CD4-positive, alpha-beta memory T cell (primary cell): ENCODE data around the gene HIF1AN. TPM values are rescaled to one million over a fixed set of nuclear protein-coding genes. Genes with fewer than 3 reads are reported as not detected.

Experiments
- CTCF ChIA-PET: fragments of 350-600 bp; sonication (Branson Sonifier 250); formaldehyde crosslinking; loops from one replicate; lab custom pipeline; 2021; ENCODE audit warnings: inconsistent platforms; ENCODE audit not compliant: partially characterized antibody; lab: Charles Lee
- POLR2A ChIA-PET: fragments of 350-600 bp; sonication (Branson Sonifier 250); formaldehyde crosslinking; loops from one replicate; lab custom pipeline; 2021; ENCODE audit not compliant: partially characterized antibody; lab: Charles Lee
- DNase-seq, 5 donors: peaks; one replicate each; pipeline versions ENCODE4 v3.0.0 to v3.0.0-alpha.2; 2020 to 2022; ENCODE audit warnings: mixed read lengths in 1 of 5
- H3K27ac ChIP-seq: one replicate; pipeline ENCODE4 v1.7.0; 2013; ENCODE audit warnings: low read depth, low read length
- H3K27me3 ChIP-seq: 2 replicates; pipeline ENCODE4 v1.7.0; 2013; ENCODE audit warnings: mild to moderate bottlenecking, low read length, moderate library complexity; ENCODE audit not compliant: insufficient read depth
- H3K36me3 ChIP-seq: 2 replicates; pipeline ENCODE4 v1.7.0; 2013; ENCODE audit warnings: mild to moderate bottlenecking, low read length, moderate library complexity; ENCODE audit not compliant: insufficient read depth
- H3K4me1 ChIP-seq: 2 replicates; pipeline ENCODE4 v1.7.0; 2013; ENCODE audit warnings: mild to moderate bottlenecking, low read length, moderate library complexity; ENCODE audit not compliant: insufficient read depth
- H3K4me3 ChIP-seq, 2 donors: one replicate each; pipeline ENCODE4 v1.7.0; 2013; ENCODE audit warnings: low read length in 2 of 2, mild to moderate bottlenecking in 1 of 2
- H3K9me3 ChIP-seq, 2 donors: one replicate each; pipeline ENCODE4 v1.7.0; 2013; ENCODE audit warnings: low read length in 2 of 2, control low read depth in 1 of 2; ENCODE audit not compliant: control insufficient read depth in 1 of 2
- H3K27ac Mint-ChIP-seq, 7 donors: one replicate each; pipeline ENCODE4 v1.8.0; 2020 to 2021; ENCODE audit warnings: mixed read lengths in 7 of 7, mild to moderate bottlenecking in 6 of 7, inconsistent platforms in 3 of 7, moderate library complexity in 3 of 7
- H3K27me3 Mint-ChIP-seq, 2 donors: one replicate each; pipeline ENCODE4 v1.8.0; 2020 to 2021; ENCODE audit warnings: mixed read lengths in 2 of 2
- H3K36me3 Mint-ChIP-seq, 2 donors: one replicate each; pipeline ENCODE4 v1.8.0; 2020 to 2021; ENCODE audit warnings: mixed read lengths in 2 of 2, inconsistent platforms in 1 of 2, mild to moderate bottlenecking in 1 of 2
- H3K4me1 Mint-ChIP-seq, 4 donors: one replicate each; pipeline ENCODE4 v1.8.0; 2020 to 2021; ENCODE audit warnings: mixed read lengths in 4 of 4, mild to moderate bottlenecking in 1 of 4
- H3K4me3 Mint-ChIP-seq, 8 donors: one replicate each; pipeline ENCODE4 v1.8.0; 2020 to 2021; ENCODE audit warnings: mixed read lengths in 8 of 8, mild to moderate bottlenecking in 7 of 8, moderate library complexity in 6 of 8, inconsistent platforms in 3 of 8
- H3K9me3 Mint-ChIP-seq, 8 donors: one replicate each; pipeline ENCODE4 v1.8.0; 2020 to 2021; ENCODE audit warnings: mixed read lengths in 8 of 8, mild to moderate bottlenecking in 5 of 8, inconsistent platforms in 3 of 8, moderate library complexity in 1 of 8
- intact Hi-C: fragments of 100-400 bp; cut with micrococcal nuclease; formaldehyde crosslinking; loops from one replicate; pipeline ENCODE4 v1.15.1; 2023
- polyA plus RNA-seq, 2 donors: library from polyadenylated mRNA; unstranded; fragments of 300-500 nt; fragmentation: Illumina TruSeq; gene quantifications; one replicate each; pipeline ENCODE4 v1.2.3, GENCODE V29; 2021
- total RNA-seq, 2 experiments: library from RNA; stranded (reverse); gene quantifications; one replicate each; pipeline ENCODE4 v1.2.3, GENCODE V29; 2021

HIF1AN gene
- total and polyA plus RNA-seq, 4 experiments from 2014 or later = 26.8 to 69.8 (median 53.2) TPM

- POLR2A ChIA-PET = interaction anchor here (0.9 to 4.1 kb wide), 5 partner anchors 9 to 74 kb away, joined by 3 to 23 read pairs (median 6); partner anchors contain the start of gene HIF1AN
- CTCF ChIA-PET = interaction anchor here (0.6 to 10.2 kb wide), 25 partner anchors 8 to 660 kb away, joined by 3 to 133 read pairs (median 5); partner anchors contain the start of genes HIF1AN, NDUFB8, SCD and SEC31B
- Mint-ChIP-seq H3K4me1 (peaks cover 42 to 66% (median 51%) of the 10 kb centered on the region in 4 donors), H3K27me3 (no peaks in the 10 kb centered on the region), H3K27ac (peak overlapping the region; percentile 58 to 94 (median 86)), H3K9me3 (no peaks in the 10 kb centered on the region), H3K4me3 (peak overlapping the region; percentile 16 to 90 (median 66)), H3K36me3 (peaks cover 25 to 38% of the 10 kb centered on the region in 2 donors)
- DNase-seq = peak; percentile 63 to 74 (median 68)
- H3K4me3 ChIP-seq = peak overlapping the region in 1 of 2 donors; percentile 3
- intact Hi-C loops = loop anchor here (1.0 to 5.0 kb wide), 6 partner anchors 10 to 661 kb away; no protein-coding TSS in a partner anchor
- peaks cover 11% of the 10 kb centered on the region for H3K36me3 ChIP-seq
- H3K4me1 ChIP-seq = peaks cover 58% of the 10 kb centered on the region
- peak overlapping the region; percentile 22 for H3K27ac ChIP-seq
- H3K27me3 ChIP-seq = no peaks in the 10 kb centered on the region
- H3K9me3 ChIP-seq = no peaks in the 10 kb centered on the region
Measured at GRCh38 chr10:100508691-100509150, 27.0 kb upstream of the HIF1AN start.

- Histone ChIP-seq H3K9me3 (no peaks in the 10 kb centered on the region), H3K4me3 (peak overlapping the region in 1 of 2 donors; percentile 3), H3K27me3 (no peaks in the 10 kb centered on the region), H3K27ac (peak overlapping the region; percentile 22), H3K36me3 (peaks cover 11% of the 10 kb centered on the region), H3K4me1 (peaks cover 58% of the 10 kb centered on the region)
- H3K4me3 Mint-ChIP-seq = peak overlapping the region; percentile 16 to 90 (median 66)
- no peaks in the 10 kb centered on the region for H3K27me3 Mint-ChIP-seq
- intact Hi-C loops = loop anchor here (1.0 to 5.0 kb wide), 2 partner anchors 9 to 662 kb away; no protein-coding TSS in a partner anchor
- ChIA-PET CTCF (interaction anchor here (0.9 to 10.2 kb wide), 27 partner anchors 8 to 661 kb away, joined by 3 to 133 read pairs (median 4); partner anchors contain the start of genes HIF1AN, NDUFB8, SCD and SEC31B), POLR2A (interaction anchor here (0.7 to 4.1 kb wide), 6 partner anchors 8 to 75 kb away, joined by 3 to 23 read pairs (median 5); partner anchors contain the start of gene HIF1AN)
- DNase-seq = peak in 3 of 5 donors; percentile 12 to 18 (median 13)
- H3K27ac Mint-ChIP-seq = peak overlapping the region; percentile 66 to 94 (median 88)
- peaks cover 42 to 66% (median 51%) of the 10 kb centered on the region in 4 donors for H3K4me1 Mint-ChIP-seq
- H3K9me3 Mint-ChIP-seq = no peaks in the 10 kb centered on the region
- H3K36me3 Mint-ChIP-seq = peaks cover 24 to 33% of the 10 kb centered on the region in 2 donors
Measured at GRCh38 chr10:100509241-100509840, 26.4 kb upstream of the HIF1AN start.

- Mint-ChIP-seq H3K27me3 (no peaks in the 10 kb centered on the region), H3K9me3 (no peaks in the 10 kb centered on the region), H3K4me1 (peaks cover 42 to 66% (median 51%) of the 10 kb centered on the region in 4 donors), H3K36me3 (peaks cover 15 to 24% of the 10 kb centered on the region in 2 donors), H3K4me3 (peak overlapping the region; percentile 54 to 90 (median 62)), H3K27ac (peak overlapping the region; percentile 67 to 96 (median 84))
- POLR2A ChIA-PET = interaction anchor here (2.5 to 4.1 kb wide), 5 partner anchors 12 to 29 kb away, joined by 9 to 23 read pairs (median 13); partner anchors contain the start of gene HIF1AN
- Histone ChIP-seq H3K4me3 (no peak overlapping the region), H3K4me1 (peaks cover 58% of the 10 kb centered on the region), H3K36me3 (peaks cover 5% of the 10 kb centered on the region), H3K27me3 (no peaks in the 10 kb centered on the region), H3K9me3 (no peaks in the 10 kb centered on the region), H3K27ac (peak overlapping the region; percentile 0)
- intact Hi-C loops = loop anchor here (1.0 kb wide), 1 partner anchor 19 kb away; the partner anchor contains the start of gene NDUFB8
- DNase-seq = peak; percentile 79 to 88 (median 86)
- CTCF ChIA-PET = interaction anchor here (0.9 to 10.2 kb wide), 13 partner anchors 9 to 198 kb away, joined by 3 to 133 read pairs (median 8); partner anchors contain the start of genes HIF1AN, SCD and SEC31B
Measured at GRCh38 chr10:100510533-100511308, 25.0 kb upstream of the HIF1AN start.

- no peak for DNase-seq
- CTCF ChIA-PET = interaction anchor here (0.7 to 10.2 kb wide), 4 partner anchors 12 to 174 kb away, joined by 3 to 122 read pairs (median 69); partner anchors contain the start of gene SCD
- POLR2A ChIA-PET = interaction anchor here (1.5 kb wide), 1 partner anchor 12 kb away, joined by 3 read pairs; no protein-coding TSS in a partner anchor
- Histone ChIP-seq H3K9me3 (no peaks in the 10 kb centered on the region), H3K4me1 (peaks cover 21% of the 10 kb centered on the region), H3K27me3 (no peaks in the 10 kb centered on the region), H3K36me3 (peaks cover 3% of the 10 kb centered on the region), H3K27ac (no peak overlapping the region), H3K4me3 (no peak overlapping the region)
- Mint-ChIP-seq H3K4me3 (no peak overlapping the region), H3K9me3 (no peaks in the 10 kb centered on the region), H3K27ac (peak overlapping the region in 1 of 7 donors; percentile 35), H3K27me3 (no peaks in the 10 kb centered on the region), H3K36me3 (peaks cover 20 to 27% of the 10 kb centered on the region in 2 donors), H3K4me1 (peaks cover 22 to 32% (median 26%) of the 10 kb centered on the region in 4 donors)
- intact Hi-C loops = no loop called here
Measured at GRCh38 chr10:100515612-100516011, 20.1 kb upstream of the HIF1AN start.

GRCh38 chr10:100516847-100517246 lies 18.9 kb upstream of the HIF1AN start:
- no peak overlapping the region for H3K27ac ChIP-seq
- ChIA-PET POLR2A (interaction anchor here (1.5 to 2.1 kb wide), 2 partner anchors 8 to 11 kb away, joined by 3 to 8 read pairs; no protein-coding TSS in a partner anchor), CTCF (interaction anchor here (1.0 to 7.9 kb wide), 8 partner anchors 8 to 178 kb away, joined by 3 to 133 read pairs (median 26); partner anchors contain the start of gene HIF1AN)
- H3K27ac Mint-ChIP-seq = peak overlapping the region in 1 of 7 donors; percentile 25
- H3K4me3 ChIP-seq = no peak overlapping the region
- H3K9me3 ChIP-seq = no peaks in the 10 kb centered on the region
- H3K4me1 Mint-ChIP-seq = peaks cover 12 to 19% (median 14%) of the 10 kb centered on the region in 4 donors
- peaks cover 9% of the 10 kb centered on the region for H3K4me1 ChIP-seq
- H3K4me3 Mint-ChIP-seq = no peak overlapping the region
- peaks cover 20 to 31% of the 10 kb centered on the region in 2 donors for H3K36me3 Mint-ChIP-seq
- H3K27me3 ChIP-seq = no peaks in the 10 kb centered on the region
- intact Hi-C loops = no loop called here
- H3K9me3 Mint-ChIP-seq = no peaks in the 10 kb centered on the region
- H3K27me3 Mint-ChIP-seq = no peaks in the 10 kb centered on the region
- no peak for DNase-seq
- peaks cover 3% of the 10 kb centered on the region for H3K36me3 ChIP-seq

GRCh38 chr10:100518761-100519241 lies 16.9 kb upstream of the HIF1AN start:
- peak; percentile 48 to 56 (median 52) for DNase-seq
- no peak overlapping the region for H3K27ac ChIP-seq
- Mint-ChIP-seq H3K4me1 (peaks cover 6 to 8% (median 7%) of the 10 kb centered on the region in 4 donors), H3K4me3 (no peak overlapping the region), H3K27ac (peak overlapping the region in 2 of 7 donors; percentile 43 to 82), H3K36me3 (peaks cover 19 to 45% of the 10 kb centered on the region in 2 donors), H3K27me3 (no peaks in the 10 kb centered on the region), H3K9me3 (no peaks in the 10 kb centered on the region)
- no peaks in the 10 kb centered on the region for H3K4me1 ChIP-seq
- H3K36me3 ChIP-seq = peaks cover 15% of the 10 kb centered on the region
- no peak overlapping the region for H3K4me3 ChIP-seq
- POLR2A ChIA-PET = interaction anchor here (0.7 to 2.1 kb wide), 5 partner anchors 10 to 36 kb away, joined by 3 to 11 read pairs (median 5); partner anchors contain the start of genes HIF1AN and NDUFB8
- no peaks in the 10 kb centered on the region for H3K27me3 ChIP-seq
- H3K9me3 ChIP-seq = no peaks in the 10 kb centered on the region
- CTCF ChIA-PET = interaction anchor here (0.8 to 7.9 kb wide), 29 partner anchors 9 to 673 kb away, joined by 3 to 133 read pairs (median 6); partner anchors contain the start of genes HIF1AN and NDUFB8
- intact Hi-C loops = loop anchor here (1.0 kb wide), 3 partner anchors 10 to 180 kb away; no protein-coding TSS in a partner anchor
